ENCODE data around the gene PCDHA4. TPM values are rescaled to one million over a fixed set of nuclear protein-coding genes. Genes with fewer than 3 reads are reported as not detected.

Gene PCDHA4
- total RNA-seq, 4 donors from 2014 or later, result 0.20 to 0.23 TPM; not detected in 2

Other genes starting within 250 kb of the PCDHA4 start
- 10 to 100 TPM; 34.1 to 67.3 (median 40.6) TPM for gene SRA1, start 249.6 kb upstream of the PCDHA4 start, total RNA-seq
- gene APBB3, start 242.5 kb upstream of the PCDHA4 start, total RNA-seq, result 10 to 100 TPM in 2 of 4 donors, 1 to 10 TPM in 2; 4.1 to 12.5 (median 9.0) TPM
- gene SLC35A4, start 242.2 kb upstream of the PCDHA4 start, total RNA-seq, result 100 to 1,000 TPM in 2 of 4 donors, 10 to 100 TPM in 2; 71.7 to 152 (median 114) TPM
- gene CD14, start 173.9 kb upstream of the PCDHA4 start, total RNA-seq, result 10 to 100 TPM; 12.2 to 22.9 (median 16.1) TPM
- gene TMCO6, start 167.6 kb upstream of the PCDHA4 start, total RNA-seq, result 10 to 100 TPM in 2 of 4 donors, 1 to 10 TPM in 2; 5.1 to 15.4 (median 9.5) TPM
- gene NDUFA2, start 159.4 kb upstream of the PCDHA4 start, total RNA-seq, result 100 to 1,000 TPM in 2 of 4 donors, 10 to 100 TPM in 2; 86.9 to 121 (median 102) TPM
- gene IK, start 159.2 kb upstream of the PCDHA4 start, total RNA-seq, result 100 to 1,000 TPM in 3 of 4 donors, 10 to 100 TPM in 1; 94.5 to 169 (median 143) TPM
- gene WDR55, start 142.2 kb upstream of the PCDHA4 start, total RNA-seq, result 10 to 100 TPM; 10.9 to 18.7 (median 15.1) TPM
- gene DND1, start 133.5 kb upstream of the PCDHA4 start, total RNA-seq, result 1 to 10 TPM in 2 of 4 donors, under 1 TPM in 1, not detected in 1; 0.20 to 5.0 (median 1.8) TPM
- gene HARS1, start 115.7 kb upstream of the PCDHA4 start, total RNA-seq, result 10 to 100 TPM; 38.2 to 72.9 (median 59.4) TPM
- gene HARS2, start 115.6 kb upstream of the PCDHA4 start, total RNA-seq, result 10 to 100 TPM; 25.2 to 36.0 (median 27.0) TPM
- gene ZMAT2, start 106.6 kb upstream of the PCDHA4 start, total RNA-seq, result 10 to 100 TPM; 44.2 to 56.5 (median 51.9) TPM
- not detected for gene PCDHA1, start 20.9 kb upstream of the PCDHA4 start, total RNA-seq
- under 1 TPM in 1 of 4 donors, not detected in 3; 0.12 TPM for gene PCDHA2, start 12.2 kb upstream of the PCDHA4 start, total RNA-seq
- under 1 TPM in 2 of 4 donors, not detected in 2; 0.07 to 0.20 TPM for gene PCDHA3, start 6.0 kb upstream of the PCDHA4 start, total RNA-seq
- gene PCDHA5, start 14.5 kb downstream of the PCDHA4 start, total RNA-seq, result not detected
- under 1 TPM in 2 of 4 donors, not detected in 2; 0.10 to 0.19 TPM for gene PCDHA6, start 20.9 kb downstream of the PCDHA4 start, total RNA-seq
- under 1 TPM in 2 of 4 donors, not detected in 2; 0.15 to 0.24 TPM for gene PCDHA7, start 27.2 kb downstream of the PCDHA4 start, total RNA-seq
- under 1 TPM in 1 of 4 donors, not detected in 3; 0.18 TPM for gene PCDHA8, start 34.1 kb downstream of the PCDHA4 start, total RNA-seq
- under 1 TPM in 2 of 4 donors, not detected in 2; 0.07 TPM for gene PCDHA9, start 41.3 kb downstream of the PCDHA4 start, total RNA-seq
- under 1 TPM in 3 of 4 donors, not detected in 1; 0.05 to 0.15 (median 0.07) TPM for gene PCDHA10, start 48.8 kb downstream of the PCDHA4 start, total RNA-seq
- gene PCDHA11, start 61.9 kb downstream of the PCDHA4 start, total RNA-seq, result not detected
- under 1 TPM in 1 of 4 donors, not detected in 3; 0.05 TPM for gene PCDHA12, start 68.2 kb downstream of the PCDHA4 start, total RNA-seq
- gene PCDHA13, start 75.1 kb downstream of the PCDHA4 start, total RNA-seq, result not detected
- gene PCDHAC1, start 119.2 kb downstream of the PCDHA4 start, total RNA-seq, result under 1 TPM in 1 of 4 donors, not detected in 3; 0.13 TPM
- gene PCDHAC2, start 159.4 kb downstream of the PCDHA4 start, total RNA-seq, result under 1 TPM in 2 of 4 donors, not detected in 2; 0.03 to 0.13 TPM
- gene PCDHB1, start 244.3 kb downstream of the PCDHA4 start, total RNA-seq, result not detected

Data from gastrocnemius medialis (tissue), 4 donors.